Measurements from ENCODE around the gene ZNF77.
A peak's percentile ranks its signal among the peaks of the same experiment; 100 is the strongest.

DNA sequence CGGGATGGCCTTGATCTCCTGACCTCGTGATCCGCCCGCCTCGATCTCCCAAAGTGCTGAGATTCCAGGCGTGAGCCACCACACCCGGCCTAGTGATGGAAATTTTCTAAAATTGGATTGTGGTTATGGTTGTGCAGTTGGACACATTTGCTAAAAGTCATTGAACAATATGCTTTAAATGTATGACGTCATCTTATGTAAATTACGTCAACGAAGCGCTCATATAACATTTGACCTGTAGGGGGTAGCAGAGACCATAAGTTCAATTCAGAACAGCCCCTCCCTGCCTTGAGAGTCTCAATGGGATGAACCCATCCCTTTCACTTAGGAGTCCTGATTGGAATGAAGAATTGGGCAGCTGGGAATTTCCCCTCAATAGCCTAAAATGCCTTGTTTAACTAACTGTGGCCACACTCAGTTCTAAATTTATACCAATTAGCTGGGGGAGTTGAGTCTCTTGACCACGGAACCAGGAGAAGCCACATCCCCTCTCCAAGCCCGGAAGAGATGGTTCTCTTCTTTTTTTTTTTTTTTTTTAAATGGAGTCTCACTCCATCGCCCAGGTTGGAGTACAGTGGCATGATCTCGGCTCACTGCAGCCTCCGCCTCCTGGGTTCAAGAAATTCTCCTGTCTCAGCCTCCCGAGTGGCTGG lies 17.4 kb upstream of the ZNF77 start:
- TF ChIP-seq, protein P1, sequence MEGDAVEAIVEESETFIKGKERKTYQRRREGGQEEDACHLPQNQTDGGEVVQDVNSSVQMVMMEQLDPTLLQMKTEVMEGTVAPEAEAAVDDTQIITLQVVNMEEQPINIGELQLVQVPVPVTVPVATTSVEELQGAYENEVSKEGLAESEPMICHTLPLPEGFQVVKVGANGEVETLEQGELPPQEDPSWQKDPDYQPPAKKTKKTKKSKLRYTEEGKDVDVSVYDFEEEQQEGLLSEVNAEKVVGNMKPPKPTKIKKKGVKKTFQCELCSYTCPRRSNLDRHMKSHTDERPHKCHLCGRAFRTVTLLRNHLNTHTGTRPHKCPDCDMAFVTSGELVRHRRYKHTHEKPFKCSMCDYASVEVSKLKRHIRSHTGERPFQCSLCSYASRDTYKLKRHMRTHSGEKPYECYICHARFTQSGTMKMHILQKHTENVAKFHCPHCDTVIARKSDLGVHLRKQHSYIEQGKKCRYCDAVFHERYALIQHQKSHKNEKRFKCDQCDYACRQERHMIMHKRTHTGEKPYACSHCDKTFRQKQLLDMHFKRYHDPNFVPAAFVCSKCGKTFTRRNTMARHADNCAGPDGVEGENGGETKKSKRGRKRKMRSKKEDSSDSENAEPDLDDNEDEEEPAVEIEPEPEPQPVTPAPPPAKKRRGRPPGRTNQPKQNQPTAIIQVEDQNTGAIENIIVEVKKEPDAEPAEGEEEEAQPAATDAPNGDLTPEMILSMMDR (IDR thresholded peaks at IDR 0.05), result peak; percentile 44 to 95 (median 95)
- TF ChIP-seq POLR2A (IDR thresholded peaks at IDR 0.05), result no peak
- no peak for TF ChIP-seq EP300 (IDR thresholded peaks at IDR 0.05)

Data from ovary (tissue), 3 donors.